Fibroblast of villous mesenchyme (primary cell): ENCODE data around the gene CRTC3. TPM values are rescaled to one million over a fixed set of nuclear protein-coding genes. Genes with fewer than 3 reads are reported as not detected.

Experiments used
- DNase-seq: peaks from one replicate; pipeline ENCODE4 v3.0.0-alpha.2; 2010; ENCODE audit warnings: low read depth
- H3K4me3 ChIP-seq: 2 replicates; pipeline ENCODE4 v1.5.1; 2011; ENCODE audit warnings: low read depth, mild to moderate bottlenecking, low read length
- total RNA-seq: library from RNA; depleted of rRNA; stranded (reverse); fragments of >200 nt; gene quantifications from 2 replicates; pipeline ENCODE4 v1.2.3, GENCODE V29; 2012
- TF ChIP-seq, protein P1 (sequence below): IDR thresholded peaks from 2 replicates; pipeline ENCODE4 v1.5.1; 2012; ENCODE audit warnings: low read depth, mild to moderate bottlenecking, low read length; ENCODE audit not compliant: insufficient read depth

CRTC3 gene
- total RNA-seq, 1 donor: 21.2 TPM

DNA sequence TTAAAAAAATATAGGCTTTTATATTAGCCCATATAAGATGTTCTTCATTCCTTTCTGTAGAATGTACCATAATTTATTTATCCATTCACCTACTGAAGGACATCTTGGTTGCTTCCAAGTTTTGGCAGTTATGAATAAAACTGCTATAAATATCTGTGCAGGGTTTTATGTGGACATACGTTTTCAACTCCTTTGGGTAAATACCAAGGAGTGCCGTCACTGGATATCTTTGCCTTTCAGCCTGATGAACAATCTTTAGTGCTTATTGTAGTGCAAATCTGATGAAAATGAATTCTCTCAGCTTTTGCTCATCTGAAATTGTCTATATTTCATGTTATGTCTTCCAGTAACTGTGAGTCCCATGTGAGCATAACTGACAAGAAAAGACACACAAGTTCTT is 160.9 kb downstream of the CRTC3 start:
- DNase-seq: no peak
- TF ChIP-seq, protein P1, sequence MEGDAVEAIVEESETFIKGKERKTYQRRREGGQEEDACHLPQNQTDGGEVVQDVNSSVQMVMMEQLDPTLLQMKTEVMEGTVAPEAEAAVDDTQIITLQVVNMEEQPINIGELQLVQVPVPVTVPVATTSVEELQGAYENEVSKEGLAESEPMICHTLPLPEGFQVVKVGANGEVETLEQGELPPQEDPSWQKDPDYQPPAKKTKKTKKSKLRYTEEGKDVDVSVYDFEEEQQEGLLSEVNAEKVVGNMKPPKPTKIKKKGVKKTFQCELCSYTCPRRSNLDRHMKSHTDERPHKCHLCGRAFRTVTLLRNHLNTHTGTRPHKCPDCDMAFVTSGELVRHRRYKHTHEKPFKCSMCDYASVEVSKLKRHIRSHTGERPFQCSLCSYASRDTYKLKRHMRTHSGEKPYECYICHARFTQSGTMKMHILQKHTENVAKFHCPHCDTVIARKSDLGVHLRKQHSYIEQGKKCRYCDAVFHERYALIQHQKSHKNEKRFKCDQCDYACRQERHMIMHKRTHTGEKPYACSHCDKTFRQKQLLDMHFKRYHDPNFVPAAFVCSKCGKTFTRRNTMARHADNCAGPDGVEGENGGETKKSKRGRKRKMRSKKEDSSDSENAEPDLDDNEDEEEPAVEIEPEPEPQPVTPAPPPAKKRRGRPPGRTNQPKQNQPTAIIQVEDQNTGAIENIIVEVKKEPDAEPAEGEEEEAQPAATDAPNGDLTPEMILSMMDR: no peak
- H3K4me3 ChIP-seq: no peak overlapping the region

- TF ChIP-seq, protein P1: no peak
- DNase-seq: no peak
These were observed 161.6 kb downstream of the CRTC3 start for GRCh38 chr15:90691369-90691768.

GRCh38 chr15:90691982-90692773 is 162.5 kb downstream of the CRTC3 start:
- H3K4me3 ChIP-seq: no peak overlapping the region
- DNase-seq: no peak
- TF ChIP-seq, protein P1: no peak

More at GRCh38 chr15:90691369-90691768, 161.6 kb downstream of the CRTC3 start:
- H3K4me3 ChIP-seq: no peak overlapping the region

Other genes starting within 250 kb of the CRTC3 start
- 1.6 and 1.7 TPM in 2 replicates for gene ZNF774, start 177.6 kb upstream of the CRTC3 start, total RNA-seq
- 265 and 297 TPM in 2 replicates for gene IQGAP1, start 141.7 kb upstream of the CRTC3 start, total RNA-seq
- 4.8 and 6.0 TPM in 2 replicates for gene BLM, start 187.4 kb downstream of the CRTC3 start, total RNA-seq